ENCODE results near the gene ZNF319. TPM values are rescaled to one million over a fixed set of nuclear protein-coding genes. Genes with fewer than 3 reads are reported as not detected.

The ZNF319 gene
- total RNA-seq, 1 donor from 2014 or later: 15.0 TPM

- H3K36me3 Mint-ChIP-seq: no peaks in the 10 kb centered on the region
- H3K9me3 Mint-ChIP-seq: no peaks in the 10 kb centered on the region
- peaks cover 5% of the 10 kb centered on the region for H3K4me1 Mint-ChIP-seq
- TF ChIP-seq, protein P1, sequence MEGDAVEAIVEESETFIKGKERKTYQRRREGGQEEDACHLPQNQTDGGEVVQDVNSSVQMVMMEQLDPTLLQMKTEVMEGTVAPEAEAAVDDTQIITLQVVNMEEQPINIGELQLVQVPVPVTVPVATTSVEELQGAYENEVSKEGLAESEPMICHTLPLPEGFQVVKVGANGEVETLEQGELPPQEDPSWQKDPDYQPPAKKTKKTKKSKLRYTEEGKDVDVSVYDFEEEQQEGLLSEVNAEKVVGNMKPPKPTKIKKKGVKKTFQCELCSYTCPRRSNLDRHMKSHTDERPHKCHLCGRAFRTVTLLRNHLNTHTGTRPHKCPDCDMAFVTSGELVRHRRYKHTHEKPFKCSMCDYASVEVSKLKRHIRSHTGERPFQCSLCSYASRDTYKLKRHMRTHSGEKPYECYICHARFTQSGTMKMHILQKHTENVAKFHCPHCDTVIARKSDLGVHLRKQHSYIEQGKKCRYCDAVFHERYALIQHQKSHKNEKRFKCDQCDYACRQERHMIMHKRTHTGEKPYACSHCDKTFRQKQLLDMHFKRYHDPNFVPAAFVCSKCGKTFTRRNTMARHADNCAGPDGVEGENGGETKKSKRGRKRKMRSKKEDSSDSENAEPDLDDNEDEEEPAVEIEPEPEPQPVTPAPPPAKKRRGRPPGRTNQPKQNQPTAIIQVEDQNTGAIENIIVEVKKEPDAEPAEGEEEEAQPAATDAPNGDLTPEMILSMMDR (IDR thresholded peaks at IDR 0.05; ENCODE audit: unreplicated experiment): no peak
- no peak overlapping the region for H3K27ac Mint-ChIP-seq
- DNase-seq (ENCODE audit: low spot score in 2 of 2, unreplicated experiment in 2 of 2): no peak
- H3K27me3 Mint-ChIP-seq (ENCODE audit: low read depth): no peaks in the 10 kb centered on the region
- no peak overlapping the region for H3K4me3 Mint-ChIP-seq
These were observed 36.2 kb downstream of the ZNF319 start for GRCh38 chr16:57964157-57964700.

- H3K27me3 Mint-ChIP-seq (ENCODE audit: low read depth): no peaks in the 10 kb centered on the region
- H3K9me3 Mint-ChIP-seq: no peaks in the 10 kb centered on the region
- no peak for DNase-seq (ENCODE audit: low spot score in 2 of 2, unreplicated experiment in 2 of 2)
- no peaks in the 10 kb centered on the region for H3K36me3 Mint-ChIP-seq
- H3K27ac Mint-ChIP-seq: no peak overlapping the region
- no peak overlapping the region for H3K4me3 Mint-ChIP-seq
- H3K4me1 Mint-ChIP-seq: peaks cover 17% of the 10 kb centered on the region
- TF ChIP-seq, protein P1 (IDR thresholded peaks at IDR 0.05; ENCODE audit: unreplicated experiment): no peak
These were observed 37.7 kb downstream of the ZNF319 start for GRCh38 chr16:57962756-57963155.

DNA sequence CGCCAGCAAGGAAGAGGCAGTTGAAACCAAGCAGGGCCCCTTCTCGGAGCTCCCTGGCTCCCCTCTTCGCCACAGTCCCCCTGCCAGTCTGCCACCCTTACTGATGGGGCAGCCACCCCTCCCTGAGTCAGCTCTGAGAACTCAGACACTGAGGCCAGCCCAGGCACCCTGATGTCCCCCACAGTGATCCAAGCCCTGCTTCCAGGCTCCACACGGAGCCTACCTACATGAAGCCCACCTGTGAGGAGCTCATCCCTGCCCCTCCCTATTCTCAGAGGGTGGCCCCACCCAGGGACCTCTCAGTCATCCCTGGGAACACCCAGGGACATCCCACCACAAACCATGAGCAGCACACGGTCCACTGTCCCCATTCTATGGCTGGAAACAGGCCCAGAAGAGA is 38.4 kb downstream of the ZNF319 start:
- Mint-ChIP-seq H3K9me3 (no peaks in the 10 kb centered on the region), H3K4me1 (peaks cover 17% of the 10 kb centered on the region), H3K4me3 (no peak overlapping the region), H3K27me3 (ENCODE audit: low read depth) (no peaks in the 10 kb centered on the region), H3K36me3 (no peaks in the 10 kb centered on the region), H3K27ac (no peak overlapping the region)
- no peak for DNase-seq (ENCODE audit: low spot score in 2 of 2, unreplicated experiment in 2 of 2)
- TF ChIP-seq, protein P1 (IDR thresholded peaks at IDR 0.05; ENCODE audit: unreplicated experiment): no peak

- Mint-ChIP-seq H3K27me3 (ENCODE audit: low read depth) (no peaks in the 10 kb centered on the region), H3K4me1 (peaks cover 17% of the 10 kb centered on the region), H3K9me3 (no peaks in the 10 kb centered on the region), H3K27ac (no peak overlapping the region), H3K36me3 (no peaks in the 10 kb centered on the region), H3K4me3 (no peak overlapping the region)
- DNase-seq (ENCODE audit: low spot score in 2 of 2, unreplicated experiment in 2 of 2): no peak
- TF ChIP-seq, protein P1 (IDR thresholded peaks at IDR 0.05; ENCODE audit: unreplicated experiment): no peak
These were observed 38.9 kb downstream of the ZNF319 start for GRCh38 chr16:57961538-57961937.

DNA sequence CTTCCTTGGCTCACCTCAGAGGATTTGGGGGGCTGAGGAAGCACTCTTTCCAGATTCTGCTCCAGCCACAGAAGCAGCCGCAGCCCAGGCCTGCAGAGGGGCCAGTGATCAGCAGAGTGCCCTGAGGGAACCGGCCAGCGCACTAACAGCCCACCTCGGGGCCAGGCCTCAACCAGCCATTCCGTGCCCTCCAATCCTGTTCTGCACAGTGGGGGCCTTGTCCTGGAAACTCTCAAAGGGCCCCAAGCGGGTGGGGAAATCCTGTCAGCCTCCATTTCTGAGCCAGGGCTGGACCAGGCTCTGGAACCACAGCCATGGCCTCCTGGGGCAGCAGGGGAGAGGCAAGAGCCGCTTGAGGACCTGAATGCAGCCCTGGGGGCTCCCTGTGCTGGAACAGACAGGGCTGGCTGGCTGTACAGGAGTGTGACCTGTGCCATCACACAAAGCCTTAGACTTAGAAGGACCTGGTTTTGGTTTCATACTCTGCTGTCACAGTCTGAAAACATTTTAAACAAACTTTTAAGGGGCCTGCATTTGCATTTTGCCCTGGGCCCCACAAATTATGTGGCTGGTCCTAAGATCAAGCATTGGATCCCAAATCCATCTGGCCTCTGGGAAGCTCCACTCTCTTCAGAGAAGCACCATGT is 39.5 kb downstream of the ZNF319 start:
- no peak overlapping the region for H3K27ac Mint-ChIP-seq
- no peaks in the 10 kb centered on the region for H3K27me3 Mint-ChIP-seq (ENCODE audit: low read depth)
- peaks cover 17% of the 10 kb centered on the region for H3K4me1 Mint-ChIP-seq
- no peak overlapping the region for H3K4me3 Mint-ChIP-seq
- no peak for DNase-seq (ENCODE audit: low spot score in 2 of 2, unreplicated experiment in 2 of 2)
- H3K9me3 Mint-ChIP-seq: no peaks in the 10 kb centered on the region
- no peaks in the 10 kb centered on the region for H3K36me3 Mint-ChIP-seq
- TF ChIP-seq, protein P1 (IDR thresholded peaks at IDR 0.05; ENCODE audit: unreplicated experiment): no peak
